Activated B cell treated with CpG ODN at 0.5 μM for 24 hours (primary cell): ENCODE measurements around the gene FAM210A. TPM values are rescaled to one million over a fixed set of nuclear protein-coding genes. Genes with fewer than 3 reads are reported as not detected.

Experiments used
- ATAC-seq: fragments of 200-7000 bp; cut with Tn5 transposase; one replicate; pipeline ENCODE4 v1.10.0; 2021; ENCODE audit warnings: low read depth, mild to moderate bottlenecking, moderate library complexity
- CTCF ChIA-PET: fragments of 350-600 bp; sonication (Branson Sonifier 250); formaldehyde crosslinking; loops from one replicate; lab custom pipeline; 2021; ENCODE audit warnings: antibody characterized with exemption; lab: Charles Lee
- POLR2A ChIA-PET: fragments of 350-600 bp; sonication (Branson Sonifier 250); formaldehyde crosslinking; loops from one replicate; lab custom pipeline; 2021; ENCODE audit warnings: antibody characterized with exemption; lab: Charles Lee
- DNase-seq: peaks from one replicate; pipeline ENCODE4 v3.0.0; 2022
- H3K27ac Mint-ChIP-seq: one replicate; pipeline ENCODE4 v1.8.0; 2020; ENCODE audit warnings: mixed read lengths
- H3K27me3 Mint-ChIP-seq: one replicate; pipeline ENCODE4 v1.8.0; 2021; ENCODE audit warnings: mixed read lengths
- H3K36me3 Mint-ChIP-seq: one replicate; pipeline ENCODE4 v1.8.0; 2021; ENCODE audit warnings: low read depth, mixed read lengths
- H3K4me1 Mint-ChIP-seq: one replicate; pipeline ENCODE4 v1.8.0; 2021; ENCODE audit warnings: mixed read lengths
- H3K4me3 Mint-ChIP-seq: one replicate; pipeline ENCODE4 v1.8.0; 2020; ENCODE audit warnings: mild to moderate bottlenecking, mixed read lengths
- H3K9me3 Mint-ChIP-seq: one replicate; pipeline ENCODE4 v1.8.0; 2020; ENCODE audit warnings: mixed read lengths
- CTCF ChIP-seq: fragments of 200-600 bp; IDR thresholded peaks from one replicate; pipeline ENCODE4 v1.8.0; 2022; ENCODE audit warnings: antibody characterized with exemption, mild to moderate bottlenecking
- intact Hi-C: fragments of 100-400 bp; cut with micrococcal nuclease; formaldehyde crosslinking; loops from one replicate; pipeline ENCODE4 v1.15.1; 2024
- total RNA-seq: library from RNA; stranded (reverse); gene quantifications from 2 replicates; pipeline ENCODE4 v1.2.3, GENCODE V29; 2022

The FAM210A gene
- total RNA-seq, 1 donor from 2014 or later = 12.6 TPM

DNA sequence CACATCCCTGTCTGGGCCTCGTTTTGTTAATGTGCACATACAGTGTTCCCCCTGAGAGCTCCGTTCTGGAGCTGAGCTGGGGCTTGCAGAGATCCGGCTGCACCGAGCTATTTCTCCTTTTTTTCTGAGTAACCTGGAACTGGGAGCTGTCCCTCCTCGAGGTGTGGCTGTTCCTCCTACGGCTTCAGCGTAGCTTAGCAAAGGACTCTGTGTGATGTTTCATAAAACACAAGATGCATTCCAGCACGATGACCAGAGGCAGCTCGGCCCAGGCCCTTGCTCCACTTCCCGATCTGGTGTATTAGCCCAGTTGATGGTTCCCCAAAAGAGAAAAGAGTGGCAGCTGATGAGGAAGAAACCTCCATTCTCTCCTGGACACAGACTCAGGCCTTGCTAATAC lies 103.0 kb downstream of the FAM210A start:
- ChIA-PET POLR2A (interaction anchor here (1.0 to 1.9 kb wide), 3 partner anchors 10 to 921 kb away, joined by 3 to 9 read pairs (median 4); no protein-coding TSS in a partner anchor), CTCF (interaction anchor here (0.8 kb wide), 1 partner anchor 65 kb away, joined by 5 read pairs; no protein-coding TSS in a partner anchor)
- Mint-ChIP-seq H3K4me1 (peaks cover 18% of the 10 kb centered on the region), H3K9me3 (no peaks in the 10 kb centered on the region), H3K36me3 (peaks cover 53% of the 10 kb centered on the region), H3K27me3 (no peaks in the 10 kb centered on the region), H3K4me3 (no peak overlapping the region), H3K27ac (no peak overlapping the region)
- DNase-seq (no peak), ATAC-seq (no peak)
- TF ChIP-seq CTCF = no peak
- intact Hi-C loops = no loop called here

GRCh38 chr18:13622751-13623150 lies 103.6 kb downstream of the FAM210A start:
- Mint-ChIP-seq H3K27ac (no peak overlapping the region), H3K27me3 (no peaks in the 10 kb centered on the region), H3K36me3 (peaks cover 55% of the 10 kb centered on the region), H3K4me3 (no peak overlapping the region), H3K4me1 (peaks cover 21% of the 10 kb centered on the region), H3K9me3 (no peaks in the 10 kb centered on the region)
- CTCF ChIA-PET = no interaction called here
- no peak for TF ChIP-seq CTCF
- DNase-seq (no peak), ATAC-seq (no peak)
- POLR2A ChIA-PET = interaction anchor here (1.0 to 1.9 kb wide), 3 partner anchors 9 to 921 kb away, joined by 3 to 9 read pairs (median 4); no protein-coding TSS in a partner anchor
- intact Hi-C loops = no loop called here

DNA sequence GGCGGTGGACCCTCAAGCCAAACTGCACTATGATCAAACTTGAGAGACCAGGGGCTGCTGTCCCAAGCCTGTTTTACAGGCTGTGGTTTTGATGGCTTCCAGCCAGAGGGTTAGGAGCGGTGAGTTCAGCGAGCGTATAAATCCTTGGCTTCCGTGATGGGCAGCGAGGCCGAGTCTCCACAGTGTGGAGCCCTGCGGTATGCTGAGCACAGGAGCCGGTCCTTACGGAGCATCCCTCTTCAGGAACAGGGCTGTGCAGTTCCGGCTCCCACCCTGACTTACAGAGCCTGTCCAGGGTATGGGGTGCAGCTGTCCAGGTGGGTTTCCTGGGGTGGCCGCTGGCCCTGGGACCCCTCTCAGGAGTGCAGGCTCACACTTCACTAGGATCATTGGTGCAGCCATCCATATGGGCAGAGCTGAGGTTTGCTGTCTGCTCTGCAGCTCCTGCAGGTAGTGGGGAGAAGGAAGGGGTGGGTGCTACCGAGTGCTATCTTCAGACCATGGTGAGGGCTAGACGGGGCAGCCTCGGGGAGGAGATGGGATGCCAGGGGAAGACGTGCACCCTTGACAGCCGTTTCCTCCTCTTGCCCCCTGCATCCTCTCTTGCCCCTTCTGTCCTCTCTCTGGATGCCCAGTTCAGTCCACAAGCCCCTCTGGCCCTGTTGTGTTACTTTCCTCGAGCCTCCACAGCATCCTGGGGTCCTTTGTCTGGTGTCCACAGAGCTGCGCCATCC lies 104.3 kb downstream of the FAM210A start:
- Mint-ChIP-seq H3K27me3 (no peaks in the 10 kb centered on the region), H3K9me3 (no peaks in the 10 kb centered on the region), H3K36me3 (peaks cover 50% of the 10 kb centered on the region), H3K4me1 (peaks cover 27% of the 10 kb centered on the region), H3K27ac (no peak overlapping the region), H3K4me3 (no peak overlapping the region)
- no peak for TF ChIP-seq CTCF
- DNase-seq (no peak), ATAC-seq (no peak)
- ChIA-PET CTCF (no interaction called here), POLR2A (interaction anchor here (1.9 kb wide), 1 partner anchor 8 kb away, joined by 9 read pairs; no protein-coding TSS in a partner anchor)
- intact Hi-C loops = no loop called here

DNA sequence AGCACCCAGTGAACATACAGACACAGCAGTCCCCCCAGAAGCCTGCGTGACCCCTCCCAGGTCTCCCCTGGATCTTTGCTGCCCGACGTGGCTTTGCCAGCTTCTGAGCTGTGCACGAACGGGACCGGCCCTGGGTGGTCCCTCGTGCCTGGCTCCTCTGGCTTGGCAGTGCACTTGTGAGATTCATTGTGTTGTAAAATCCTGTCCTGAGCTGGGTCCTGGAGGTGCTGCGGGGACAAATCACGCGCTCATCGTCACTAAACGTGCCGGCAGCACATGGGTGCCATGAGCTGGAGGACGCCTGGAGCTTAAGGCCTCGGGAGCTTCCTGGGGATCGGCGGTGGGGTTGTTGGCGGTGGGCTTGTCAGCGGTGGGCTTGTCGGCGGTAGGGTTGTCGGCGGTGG lies 104.9 kb downstream of the FAM210A start:
- H3K27ac Mint-ChIP-seq = no peak overlapping the region
- ChIA-PET CTCF (no interaction called here), POLR2A (no interaction called here)
- ATAC-seq = no peak
- DNase-seq = no peak
- H3K9me3 Mint-ChIP-seq = no peaks in the 10 kb centered on the region
- TF ChIP-seq CTCF = no peak
- H3K4me3 Mint-ChIP-seq = no peak overlapping the region
- H3K4me1 Mint-ChIP-seq = peaks cover 33% of the 10 kb centered on the region
- H3K36me3 Mint-ChIP-seq = peaks cover 48% of the 10 kb centered on the region
- H3K27me3 Mint-ChIP-seq = no peaks in the 10 kb centered on the region
- intact Hi-C loops = no loop called here

DNA sequence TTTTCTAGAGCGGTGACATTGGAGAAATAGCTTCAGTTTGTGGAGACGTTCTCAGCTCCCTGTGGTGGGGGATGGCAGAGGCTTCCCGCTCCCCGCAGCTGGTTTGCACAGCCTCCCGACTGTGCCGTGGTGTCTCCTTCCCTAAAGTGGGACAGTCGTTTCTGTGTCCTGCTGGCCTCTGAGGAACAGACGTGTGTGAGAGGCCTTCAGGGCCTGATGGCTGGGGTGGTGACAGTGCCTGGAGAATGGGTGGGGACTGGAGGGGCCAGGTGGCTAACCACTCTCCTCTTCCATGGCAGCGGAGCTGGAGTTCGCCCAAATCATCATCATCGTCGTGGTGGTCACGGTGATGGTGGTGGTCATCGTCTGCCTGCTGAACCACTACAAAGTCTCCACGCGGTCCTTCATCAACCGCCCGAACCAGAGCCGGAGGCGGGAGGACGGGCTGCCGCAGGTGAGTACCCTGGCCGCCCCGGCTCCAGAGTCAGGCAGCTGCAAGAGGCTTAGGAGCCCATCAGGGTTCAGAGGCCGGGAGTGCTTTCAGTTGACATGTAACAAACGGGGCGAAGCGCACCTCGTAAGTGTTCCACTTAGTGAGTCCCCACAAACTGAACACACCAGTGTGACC lies 105.4 kb downstream of the FAM210A start:
- H3K4me1 Mint-ChIP-seq = peaks cover 36% of the 10 kb centered on the region
- ChIA-PET CTCF (interaction anchor here (1.0 kb wide), 1 partner anchor 63 kb away, joined by 3 read pairs; no protein-coding TSS in a partner anchor), POLR2A (no interaction called here)
- no peaks in the 10 kb centered on the region for H3K9me3 Mint-ChIP-seq
- ATAC-seq = no peak
- intact Hi-C loops = no loop called here
- peaks cover 47% of the 10 kb centered on the region for H3K36me3 Mint-ChIP-seq
- TF ChIP-seq CTCF = no peak
- H3K27ac Mint-ChIP-seq = no peak overlapping the region
- no peak overlapping the region for H3K4me3 Mint-ChIP-seq
- no peak for DNase-seq
- H3K27me3 Mint-ChIP-seq = no peaks in the 10 kb centered on the region
